Mesodermal cell (in vitro differentiated cells): ENCODE results near the gene RBMS3.
A peak's percentile ranks its signal among the peaks of the same experiment; 100 is the strongest.

Source experiments
- H3K27ac ChIP-seq: 2 replicates; pipeline ENCODE4 v1.7.0; 2013; ENCODE audit warnings: mild to moderate bottlenecking, low read depth, low read length, moderate library complexity; ENCODE audit not compliant: severe bottlenecking
- H3K36me3 ChIP-seq: 2 replicates; pipeline ENCODE4 v1.7.1; 2013; ENCODE audit warnings: mild to moderate bottlenecking, low read length, moderate library complexity; ENCODE audit not compliant: control insufficient read depth, insufficient read depth
- H3K4me1 ChIP-seq: one replicate; pipeline ENCODE4 v1.7.1; 2013; ENCODE audit warnings: mild to moderate bottlenecking, low read length; ENCODE audit not compliant: insufficient read depth, control insufficient read depth, poor library complexity, severe bottlenecking
- H3K4me3 ChIP-seq: 2 replicates; pipeline ENCODE4 v1.7.0; 2013; ENCODE audit warnings: low read length, control low read depth, mild to moderate bottlenecking; ENCODE audit not compliant: insufficient read depth, poor library complexity, severe bottlenecking; ENCODE audit errors: extremely low read depth
- H3K9me3 ChIP-seq: 2 replicates; pipeline ENCODE4 v1.7.1; 2013; ENCODE audit warnings: mild to moderate bottlenecking, low read length, moderate library complexity; ENCODE audit not compliant: control insufficient read depth
- WGBS, 2 experiments: methylation state at CpG; one replicate each; pipeline ENCODE4 v1.1.5; 2013; ENCODE audit warnings: missing lambda C conversion rate in 2 of 2; ENCODE audit not compliant: insufficient coverage in 2 of 2; 5-methylcytosine and 5-hydroxymethylcytosine counted together

RBMS3 gene

GRCh38 chr3:29936054-29936453, 655.2 kb downstream of the RBMS3 start:
- WGBS, 2 experiments, result 100% methylated on average over 1 of the region's 3 CpGs
- Histone ChIP-seq H3K27ac (no peak overlapping the region), H3K4me3 (no peak overlapping the region), H3K36me3 (peaks cover 6% of the 10 kb centered on the region), H3K4me1 (peaks cover 6% of the 10 kb centered on the region), H3K9me3 (no peaks in the 10 kb centered on the region)

- no CpG with 5 or more reads among the region's 2 CpGs for WGBS, 2 experiments
- peaks cover 6% of the 10 kb centered on the region for H3K4me1 ChIP-seq
- no peak overlapping the region for H3K27ac ChIP-seq
- peaks cover 6% of the 10 kb centered on the region for H3K36me3 ChIP-seq
- H3K9me3 ChIP-seq, result no peaks in the 10 kb centered on the region
- no peak overlapping the region for H3K4me3 ChIP-seq
These were observed 655.9 kb downstream of the RBMS3 start for GRCh38 chr3:29936766-29937165.

- peaks cover 6% of the 10 kb centered on the region for H3K4me1 ChIP-seq
- peaks cover 6% of the 10 kb centered on the region for H3K36me3 ChIP-seq
- no peak overlapping the region for H3K4me3 ChIP-seq
- H3K9me3 ChIP-seq, result no peaks in the 10 kb centered on the region
- no peak overlapping the region for H3K27ac ChIP-seq
These were observed 656.3 kb downstream of the RBMS3 start for GRCh38 chr3:29937185-29937584.

- no CpG with 5 or more reads among the region's 1 CpG for WGBS, 2 experiments
- H3K9me3 ChIP-seq, result no peaks in the 10 kb centered on the region
- no peak overlapping the region for H3K4me3 ChIP-seq
- H3K27ac ChIP-seq, result peak overlapping the region; percentile 13
- no peaks in the 10 kb centered on the region for H3K4me1 ChIP-seq
- H3K36me3 ChIP-seq, result peaks cover 6% of the 10 kb centered on the region
These were observed 660.0 kb downstream of the RBMS3 start for GRCh38 chr3:29940759-29941323.

- no peak overlapping the region for H3K4me3 ChIP-seq
- peaks cover 6% of the 10 kb centered on the region for H3K36me3 ChIP-seq
- H3K9me3 ChIP-seq, result no peaks in the 10 kb centered on the region
- WGBS, 2 experiments, result 75 to 100% methylated on average over 1 of the region's 1 CpG
- no peak overlapping the region for H3K27ac ChIP-seq
- no peaks in the 10 kb centered on the region for H3K4me1 ChIP-seq
These were observed 661.4 kb downstream of the RBMS3 start for GRCh38 chr3:29942297-29942696.

- no peak overlapping the region for H3K4me3 ChIP-seq
- H3K36me3 ChIP-seq, result no peaks in the 10 kb centered on the region
- WGBS, 2 experiments, result no CpG with 5 or more reads among the region's 1 CpG
- H3K9me3 ChIP-seq, result no peaks in the 10 kb centered on the region
- H3K27ac ChIP-seq, result no peak overlapping the region
- peaks cover 14% of the 10 kb centered on the region for H3K4me1 ChIP-seq
These were observed 668.3 kb downstream of the RBMS3 start for GRCh38 chr3:29949131-29949530.

- H3K4me3 ChIP-seq, result no peak overlapping the region
- H3K36me3 ChIP-seq, result no peaks in the 10 kb centered on the region
- peaks cover 14% of the 10 kb centered on the region for H3K4me1 ChIP-seq
- H3K9me3 ChIP-seq, result no peaks in the 10 kb centered on the region
- WGBS, 2 experiments, result 90 to 95% methylated on average over 9 to 10 of the region's 11 CpGs
- H3K27ac ChIP-seq, result no peak overlapping the region
These were observed 669.2 kb downstream of the RBMS3 start for GRCh38 chr3:29949940-29950616.

- Histone ChIP-seq H3K4me3 (no peak overlapping the region), H3K36me3 (no peaks in the 10 kb centered on the region), H3K27ac (no peak overlapping the region), H3K4me1 (peaks cover 14% of the 10 kb centered on the region), H3K9me3 (no peaks in the 10 kb centered on the region)
- no CpG with 5 or more reads among the region's 1 CpG for WGBS, 2 experiments
These were observed 671.6 kb downstream of the RBMS3 start for GRCh38 chr3:29952431-29952830.

- peaks cover 6% of the 10 kb centered on the region for H3K9me3 ChIP-seq
- peaks cover 1% of the 10 kb centered on the region for H3K4me1 ChIP-seq
- H3K36me3 ChIP-seq, result peaks cover 17% of the 10 kb centered on the region
- 86% methylated on average over 1 of the region's 1 CpG; no CpG with 5 or more reads in 1 of the 2 experiments for WGBS, 2 experiments
- H3K4me3 ChIP-seq, result no peak overlapping the region
- H3K27ac ChIP-seq, result no peak overlapping the region
These were observed 674.5 kb downstream of the RBMS3 start for GRCh38 chr3:29955413-29955812.

GRCh38 chr3:29958816-29959215, 677.9 kb downstream of the RBMS3 start:
- Histone ChIP-seq H3K4me1 (no peaks in the 10 kb centered on the region), H3K4me3 (no peak overlapping the region), H3K36me3 (peaks cover 22% of the 10 kb centered on the region), H3K9me3 (peaks cover 6% of the 10 kb centered on the region), H3K27ac (no peak overlapping the region)
- WGBS, 2 experiments, result 80% methylated on average over 1 of the region's 1 CpG; no CpG with 5 or more reads in 1 of the 2 experiments

GRCh38 chr3:29971895-29972294, 691.0 kb downstream of the RBMS3 start:
- WGBS, 2 experiments, result 86% methylated on average over 2 of the region's 2 CpGs; no CpG with 5 or more reads in 1 of the 2 experiments
- no peak overlapping the region for H3K4me3 ChIP-seq

More at GRCh38 chr3:29971895-29972294, 691.0 kb downstream of the RBMS3 start:
- Histone ChIP-seq H3K4me1 (peaks cover 10% of the 10 kb centered on the region), H3K9me3 (no peaks in the 10 kb centered on the region), H3K36me3 (no peaks in the 10 kb centered on the region), H3K27ac (peak overlapping the region; percentile 71)
